ENCODE results near the gene EFCAB6.

GRCh38 chr22:43747058-43747457 is 65.0 kb downstream of the EFCAB6 start:
- TF ChIP-seq, protein P1, sequence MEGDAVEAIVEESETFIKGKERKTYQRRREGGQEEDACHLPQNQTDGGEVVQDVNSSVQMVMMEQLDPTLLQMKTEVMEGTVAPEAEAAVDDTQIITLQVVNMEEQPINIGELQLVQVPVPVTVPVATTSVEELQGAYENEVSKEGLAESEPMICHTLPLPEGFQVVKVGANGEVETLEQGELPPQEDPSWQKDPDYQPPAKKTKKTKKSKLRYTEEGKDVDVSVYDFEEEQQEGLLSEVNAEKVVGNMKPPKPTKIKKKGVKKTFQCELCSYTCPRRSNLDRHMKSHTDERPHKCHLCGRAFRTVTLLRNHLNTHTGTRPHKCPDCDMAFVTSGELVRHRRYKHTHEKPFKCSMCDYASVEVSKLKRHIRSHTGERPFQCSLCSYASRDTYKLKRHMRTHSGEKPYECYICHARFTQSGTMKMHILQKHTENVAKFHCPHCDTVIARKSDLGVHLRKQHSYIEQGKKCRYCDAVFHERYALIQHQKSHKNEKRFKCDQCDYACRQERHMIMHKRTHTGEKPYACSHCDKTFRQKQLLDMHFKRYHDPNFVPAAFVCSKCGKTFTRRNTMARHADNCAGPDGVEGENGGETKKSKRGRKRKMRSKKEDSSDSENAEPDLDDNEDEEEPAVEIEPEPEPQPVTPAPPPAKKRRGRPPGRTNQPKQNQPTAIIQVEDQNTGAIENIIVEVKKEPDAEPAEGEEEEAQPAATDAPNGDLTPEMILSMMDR (IDR thresholded peaks at IDR 0.05) = no peak
- TF ChIP-seq EP300 (IDR thresholded peaks at IDR 0.05) = no peak
- TF ChIP-seq POLR2A (IDR thresholded peaks at IDR 0.05) = no peak

All from gastroesophageal sphincter (tissue), 3 donors.